H1 (cell line): ENCODE data around the gene SPPL2B. TPM values are rescaled to one million over a fixed set of nuclear protein-coding genes. Genes with fewer than 3 reads are reported as not detected.

Experiments
- CTCF ChIA-PET: fragments of 300-600 bp; sonication (Branson Sonifier 250); formaldehyde crosslinking; loops from one replicate; lab custom pipeline; 2021; ENCODE audit not compliant: partially characterized antibody; lab: Charles Lee
- POLR2A ChIA-PET: fragments of 300-600 bp; sonication (Branson Sonifier 250); formaldehyde crosslinking; loops from one replicate; lab custom pipeline; 2021; ENCODE audit warnings: inconsistent platforms; ENCODE audit not compliant: partially characterized antibody; lab: Charles Lee
- DNase-seq, 2 experiments: peaks; one replicate each; pipeline versions ENCODE4 v3.0.0 to v3.0.0-alpha.2; 2010 to 2022; ENCODE audit warnings: low spot score in 2 of 2, low read depth in 1 of 2, mixed read lengths in 1 of 2
- FAIRE-seq: peaks from 2 replicates; lab custom pipeline; 2011; peaks lifted over from hg19 to GRCh38; lab: Jason Lieb, UNC
- H2AFZ ChIP-seq: 2 replicates; pipeline ENCODE4 v1.8.1; 2012; ENCODE audit warnings: low read length, inconsistent platforms
- H2AK5ac ChIP-seq: 2 replicates; pipeline ENCODE4 v1.6.1; 2013; ENCODE audit warnings: low read depth, low read length
- H2BK120ac ChIP-seq: replicated peaks from 2 replicates; pipeline ENCODE3; 2013; ENCODE audit warnings: low read depth, low read length, inconsistent platforms
- H2BK12ac ChIP-seq: 2 replicates; pipeline ENCODE4 v1.6.1; 2013; ENCODE audit warnings: low read depth, low read length
- H2BK15ac ChIP-seq: 2 replicates; pipeline ENCODE4 v1.6.1; 2013; ENCODE audit warnings: low read length
- H2BK20ac ChIP-seq: 2 replicates; pipeline ENCODE4 v1.6.1; 2013; ENCODE audit warnings: low read length
- H2BK5ac ChIP-seq: 2 replicates; pipeline ENCODE4 v1.6.1; 2013; ENCODE audit warnings: low read depth, low read length
- H3K14ac ChIP-seq: 2 replicates; pipeline ENCODE4 v1.6.1; 2013; ENCODE audit warnings: inconsistent platforms; ENCODE audit not compliant: insufficient read length
- H3K18ac ChIP-seq: 2 replicates; pipeline ENCODE4 v1.6.1; 2013; ENCODE audit warnings: low read length; ENCODE audit errors: extremely low read depth
- H3K23ac ChIP-seq: 2 replicates; pipeline ENCODE4 v1.6.1; 2013; ENCODE audit warnings: inconsistent platforms; ENCODE audit not compliant: insufficient read length
- H3K23me2 ChIP-seq: 2 replicates; pipeline ENCODE4 v1.6.1; 2013; ENCODE audit warnings: low read depth, low read length
- H3K27ac ChIP-seq: 2 replicates; pipeline ENCODE4 v1.6.1; 2011; ENCODE audit warnings: low read depth, low read length, inconsistent platforms
- H3K27me3 ChIP-seq, 4 experiments: replicated peaks in 1 of 4; 1 replicate in 1 of 4; 2 replicates in 3 of 4; pipeline versions ENCODE4 v1.6.1 to v1.8.1; 2011 to 2013; ENCODE audit warnings: low read length in 3 of 4, mild to moderate bottlenecking in 3 of 4, inconsistent platforms in 2 of 4, mixed read lengths in 2 of 4, moderate library complexity in 1 of 4; ENCODE audit not compliant: control insufficient read depth in 3 of 4, insufficient read depth in 3 of 4; ENCODE audit errors: extremely low read depth in 1 of 4
- H3K36me3 ChIP-seq, 4 experiments: 2 replicates each; pipeline versions ENCODE4 v1.6.1 to v1.8.1; 2011 to 2013; ENCODE audit warnings: mild to moderate bottlenecking in 4 of 4, low read length in 3 of 4, moderate library complexity in 2 of 4, control low read depth in 1 of 4, inconsistent platforms in 1 of 4; ENCODE audit not compliant: insufficient read depth in 4 of 4, control insufficient read depth in 2 of 4
- H3K4ac ChIP-seq: replicated peaks from 2 replicates; pipeline ENCODE3; 2013; ENCODE audit warnings: low read length, low read depth, mixed read lengths, inconsistent platforms; ENCODE audit not compliant: insufficient read length
- H3K4me1 ChIP-seq, 4 experiments: replicated peaks in 1 of 4; 1 replicate in 1 of 4; 2 replicates in 3 of 4; pipeline versions ENCODE4 v1.6.1 to v1.8.1; 2011 to 2013; ENCODE audit warnings: low read length in 3 of 4, inconsistent platforms in 2 of 4, mixed read lengths in 1 of 4; ENCODE audit not compliant: insufficient read depth in 4 of 4, control insufficient read depth in 3 of 4
- H3K4me2 ChIP-seq, 2 experiments: 2 replicates each; pipeline versions ENCODE4 v1.6.1 to v1.8.1; 2011 to 2013; ENCODE audit warnings: low read depth in 2 of 2, low read length in 2 of 2, control low read depth in 1 of 2, inconsistent platforms in 1 of 2, mild to moderate bottlenecking in 1 of 2; ENCODE audit not compliant: insufficient read depth in 1 of 2
- H3K4me3 ChIP-seq, 4 experiments: fragments of 200-600, 300-600 bp in 1 of 4; sonication (generic), shearing (Covaris generic), sonication (Bioruptor Twin) in 1 of 4; 2 replicates each; pipeline versions ENCODE4 v1.5.1 to v1.8.1; 2011 to 2016; ENCODE audit warnings: low read length in 4 of 4, low read depth in 3 of 4, control low read depth in 2 of 4, inconsistent platforms in 2 of 4, mild to moderate bottlenecking in 2 of 4, mixed read lengths in 1 of 4, moderate library complexity in 1 of 4; ENCODE audit not compliant: insufficient read depth in 2 of 4; ENCODE audit errors: extremely low read depth in 1 of 4
- H3K56ac ChIP-seq: replicated peaks from 2 replicates; pipeline ENCODE3; 2013; ENCODE audit warnings: low read depth, mild to moderate bottlenecking, mixed read lengths, low read length, inconsistent platforms; ENCODE audit not compliant: insufficient read length
- H3K79me1 ChIP-seq: 2 replicates; pipeline ENCODE4 v1.6.1; 2013; ENCODE audit warnings: low read depth, low read length, control low read depth
- H3K79me2 ChIP-seq, 2 experiments: 2 replicates each; pipeline versions ENCODE4 v1.6.1 to v1.8.1; 2012 to 2013; ENCODE audit warnings: low read length in 2 of 2, mild to moderate bottlenecking in 2 of 2, inconsistent platforms in 1 of 2; ENCODE audit not compliant: insufficient read depth in 2 of 2, control insufficient read depth in 1 of 2
- H3K9ac ChIP-seq, 4 experiments: replicated peaks in 1 of 4; 1 replicate in 1 of 4; 2 replicates in 3 of 4; pipeline versions ENCODE4 v1.6.1 to v1.8.1; 2011 to 2013; ENCODE audit warnings: low read depth in 3 of 4, low read length in 3 of 4, control low read depth in 2 of 4, mild to moderate bottlenecking in 2 of 4, moderate library complexity in 2 of 4, inconsistent platforms in 1 of 4; ENCODE audit errors: extremely low read depth in 1 of 4
- H3K9me3 ChIP-seq, 2 experiments: 2 replicates each; pipeline versions ENCODE4 v1.6.1 to v1.8.1; 2012 to 2013; ENCODE audit warnings: mild to moderate bottlenecking in 2 of 2, moderate library complexity in 2 of 2, control low read depth in 1 of 2, inconsistent platforms in 1 of 2, low read depth in 1 of 2, low read length in 1 of 2, mixed read lengths in 1 of 2; ENCODE audit not compliant: insufficient read depth in 2 of 2
- H4K20me1 ChIP-seq, 2 experiments: replicated peaks in 1 of 2; 2 replicates each; pipeline versions ENCODE3 to v1.8.1; 2011 to 2013; ENCODE audit warnings: inconsistent platforms in 2 of 2, low read length in 2 of 2, mild to moderate bottlenecking in 1 of 2; ENCODE audit not compliant: insufficient read depth in 2 of 2, control insufficient read depth in 1 of 2
- H4K5ac ChIP-seq: 2 replicates; pipeline ENCODE4 v1.6.1; 2013; ENCODE audit warnings: low read length, low read depth, mixed read lengths, inconsistent platforms; ENCODE audit not compliant: insufficient read length
- H4K8ac ChIP-seq: 2 replicates; pipeline ENCODE4 v1.8.0; 2013; ENCODE audit warnings: mild to moderate bottlenecking, moderate library complexity, low read length, inconsistent platforms; ENCODE audit not compliant: insufficient read depth; ENCODE audit errors: extremely low read depth
- H4K91ac ChIP-seq: replicated peaks from 2 replicates; pipeline ENCODE3; 2013; ENCODE audit warnings: low read length, mixed read lengths, inconsistent platforms; ENCODE audit not compliant: insufficient read length
- BRCA1 ChIP-seq: IDR thresholded peaks from 2 replicates; pipeline ENCODE4 v1.6.1; 2012; ENCODE audit warnings: low read depth, low read length, improper control_type of control experiment
- CBX8 ChIP-seq: fragments of 300-800, 300-1000 bp; sonication (generic); IDR thresholded peaks from 2 replicates; pipeline ENCODE4 v1.7.1; 2016; ENCODE audit warnings: low read depth, low read length, borderline replicate concordance
- EZH2 ChIP-seq: fragments of 200-600 bp; sonication (generic); IDR thresholded peaks from 2 replicates; pipeline ENCODE4 v1.7.1; 2012; ENCODE audit warnings: low read depth, mild to moderate bottlenecking, moderate library complexity, low read length, inconsistent platforms; ENCODE audit not compliant: severe bottlenecking
- PHF8 ChIP-seq: fragments of 200-600 bp; sonication (generic); conservative IDR thresholded peaks from 2 replicates; pipeline ENCODE4 v1.7.1; 2012; ENCODE audit warnings: low read depth, mild to moderate bottlenecking, inconsistent platforms, low read length, moderate library complexity
- POLR2A ChIP-seq, 2 experiments: IDR thresholded peaks; 1 replicate in 1 of 2; 2 replicates in 1 of 2; pipeline ENCODE4 v1.6.1; 2011; ENCODE audit warnings: low read depth in 2 of 2, low read length in 2 of 2, mild to moderate bottlenecking in 2 of 2; ENCODE audit errors: control extremely low read depth in 1 of 2
- SAP30 ChIP-seq: fragments of 300-600 bp; sonication (generic); IDR thresholded peaks from 2 replicates; pipeline ENCODE4 v1.7.1; 2012; ENCODE audit warnings: low read length, moderate library complexity, mild to moderate bottlenecking, inconsistent platforms; ENCODE audit not compliant: insufficient read depth, insufficient replicate concordance
- SIX5 ChIP-seq: IDR thresholded peaks from 2 replicates; pipeline ENCODE4 v1.6.1; 2011; ENCODE audit warnings: mild to moderate bottlenecking, low read depth, low read length
- SUZ12 ChIP-seq: fragments of 200-600 bp; sonication (generic); IDR thresholded peaks from 2 replicates; pipeline ENCODE4 v1.6.1; 2012; ENCODE audit warnings: mild to moderate bottlenecking, inconsistent platforms, low read length, moderate library complexity, mixed read lengths
- TBP ChIP-seq: IDR thresholded peaks from 2 replicates; pipeline ENCODE4 v1.6.1; 2011; ENCODE audit warnings: low read depth, low read length, improper control_type of control experiment
- TEAD4 ChIP-seq: IDR thresholded peaks from 2 replicates; pipeline ENCODE4 v1.6.1; 2012; ENCODE audit warnings: low read depth, low read length, inconsistent platforms, mixed read lengths
- WGBS, 2 experiments: shearing (Covaris generic) in 1 of 2; methylation state at CpG; one replicate each; pipeline versions ENCODE4 v1.1.6 to v1.1.7; 2013 to 2015; ENCODE audit warnings: low lambda C conversion rate in 2 of 2, mixed read lengths in 2 of 2, inconsistent platforms in 1 of 2, low coverage in 1 of 2, missing lambda C conversion rate in 1 of 2; ENCODE audit not compliant: insufficient replicate concordance in 2 of 2, insufficient coverage in 1 of 2, insufficient read length in 1 of 2; ENCODE audit errors: extremely low coverage in 1 of 2, missing lambda C conversion rate in 1 of 2; 5-methylcytosine and 5-hydroxymethylcytosine counted together
- polyA plus RNA-seq, 7 experiments: library from polyadenylated mRNA; depleted of rRNA in 3 of 7; stranded (reverse) in 5 of 7; unstranded in 2 of 7; fragments of >200 nt in 5 of 7; fragments of 200-250 nt in 2 of 7; gene quantifications; 1 replicate in 5 of 7; 2 replicates in 1 of 7; 4 replicates in 1 of 7; pipeline versions ENCODE4 v1.2.1 to v1.2.3, GENCODE V29; 2011 to 2013; ENCODE audit warnings: missing spikeins in 2 of 7, mixed read lengths in 2 of 7
- total RNA-seq: library from RNA; stranded (reverse); fragmentation: NEBNext Ultra II Directional; extraction: Animal tissue kit (Norgen Biotek cat#: 25700); gene quantifications from 2 replicates; pipeline ENCODE4 v1.2.1, GENCODE V29; 2021
- TF ChIP-seq, protein P1 (sequence below): IDR thresholded peaks from 2 replicates; pipeline ENCODE4 v1.6.1; 2012; ENCODE audit warnings: inconsistent platforms

The SPPL2B gene
- total and polyA plus RNA-seq, 2 of the 8 experiments (the other 6 are each of a cell fraction or from before 2014, with no cell fraction given) = 34.8 to 55.7 TPM

DNA sequence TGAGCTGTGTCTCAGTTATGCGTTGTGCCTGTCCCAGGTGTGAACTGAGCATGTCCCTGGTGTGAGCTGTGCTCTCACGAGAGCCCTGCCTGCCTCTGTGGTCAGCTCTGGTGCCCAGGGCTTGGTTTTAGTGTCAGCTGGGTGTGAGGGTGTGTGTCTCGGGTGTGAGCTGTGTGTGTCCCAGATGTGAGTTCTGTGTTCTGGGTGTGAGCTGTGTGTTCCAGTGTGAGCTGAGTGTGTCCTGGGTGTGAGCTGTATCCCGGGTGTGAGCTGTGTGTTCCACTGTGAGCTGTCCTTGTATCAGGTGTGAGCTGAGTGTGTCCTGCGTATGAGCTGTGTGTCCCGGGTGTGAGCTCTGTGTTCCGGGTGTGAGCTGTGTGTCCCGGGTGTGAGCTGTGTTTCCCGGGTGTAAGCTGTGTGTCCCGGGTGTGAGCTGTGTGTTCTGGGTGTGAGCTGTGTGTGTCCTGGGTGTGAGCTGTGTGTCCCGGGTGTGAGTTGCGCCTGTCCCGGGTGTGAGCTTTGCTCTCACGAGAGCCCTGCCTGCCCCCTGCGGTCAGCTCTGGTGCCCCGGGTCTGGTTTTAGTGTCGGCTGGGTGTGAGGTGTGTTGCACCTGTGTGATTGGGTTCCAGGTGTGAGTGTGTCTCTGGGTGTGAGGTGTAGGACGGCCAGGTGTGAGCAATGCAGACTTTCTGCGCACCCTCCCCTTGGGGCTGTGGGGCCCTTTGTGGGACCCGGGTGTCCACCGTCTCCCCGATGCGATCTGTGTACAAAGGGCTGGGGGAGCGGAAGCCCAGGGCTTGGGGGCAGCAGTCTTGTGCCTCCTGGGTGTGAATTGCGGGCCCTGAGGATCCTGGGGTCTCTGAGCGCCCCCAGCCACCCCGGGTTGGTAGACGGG, 39.4 kb upstream of the SPPL2B start:
- 86% methylated on average over 22 of the region's 28 CpGs; no CpG with 5 or more reads in 1 of the 2 experiments for WGBS, 2 experiments
- no peak for FAIRE-seq
- POLR2A ChIA-PET = interaction anchor here (0.8 to 3.1 kb wide), 8 partner anchors 10 to 45 kb away, joined by 3 to 25 read pairs (median 4); no protein-coding TSS in a partner anchor
- TF ChIP-seq BRCA1 (no peak), SUZ12 (no peak), SIX5 (no peak), TBP (no peak), SAP30 (no peak), PHF8 (no peak), CBX8 (no peak), TEAD4 (no peak), POLR2A (IDR thresholded peaks at IDR 0.05; ENCODE audit: control extremely low read depth in 1 of 2, low read depth in 2 of 2, low read length in 2 of 2) (no peak), EZH2 (no peak)
- TF ChIP-seq, protein P1, sequence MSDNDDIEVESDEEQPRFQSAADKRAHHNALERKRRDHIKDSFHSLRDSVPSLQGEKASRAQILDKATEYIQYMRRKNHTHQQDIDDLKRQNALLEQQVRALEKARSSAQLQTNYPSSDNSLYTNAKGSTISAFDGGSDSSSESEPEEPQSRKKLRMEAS = no peak

More for the DNA sequence above, 39.4 kb upstream of the SPPL2B start:
- peak overlapping the region; percentile 40 for H4K91ac ChIP-seq
- H3K23ac ChIP-seq = no peak overlapping the region
- H3K36me3 ChIP-seq = peaks cover 0 to 6% (median 0%) of the 10 kb centered on the region in 4 experiments; a peak in 1 of 8 replicates
- no peak overlapping the region; the same call in 1 of the 2 replicates for H2BK5ac ChIP-seq
- no peak for DNase-seq
- peaks cover 0 to 11% of the 10 kb centered on the region in 2 experiments for H4K20me1 ChIP-seq
- H3K79me2 ChIP-seq = no peaks in the 10 kb centered on the region
- no peak overlapping the region for H3K56ac ChIP-seq
- no peaks in the 10 kb centered on the region for H3K9me3 ChIP-seq
- H3K4me1 ChIP-seq = peaks cover 0 to 22% (median 9%) of the 10 kb centered on the region in 4 experiments; a peak in 5 of 7 replicates
- H3K9ac ChIP-seq = no peak overlapping the region
- H2BK120ac ChIP-seq = peak overlapping the region; percentile 43
- CTCF ChIA-PET = interaction anchor here (0.8 to 5.0 kb wide), 8 partner anchors 12 to 111 kb away, joined by 3 to 46 read pairs (median 5); no protein-coding TSS in a partner anchor
- H4K8ac ChIP-seq = no peak overlapping the region
- H3K23me2 ChIP-seq = peaks cover 10% of the 10 kb centered on the region; the same call in 1 of the 2 replicates
- H3K18ac ChIP-seq = no peak overlapping the region; the same call in 1 of the 2 replicates
- H3K27ac ChIP-seq = no peak overlapping the region
- peak overlapping the region; percentile 75 for H2BK15ac ChIP-seq
- H3K27me3 ChIP-seq = peaks cover 40 to 66% (median 59%) of the 10 kb centered on the region in 4 experiments
- no peak overlapping the region for H4K5ac ChIP-seq
- H3K4ac ChIP-seq = no peak overlapping the region
- H3K14ac ChIP-seq = no peak overlapping the region
- peak overlapping the region in 1 of 2 experiments; percentile 8; a peak in 2 of 4 replicates for H3K4me2 ChIP-seq
- peak overlapping the region in 1 of 4 experiments; percentile 56; a peak in 2 of 8 replicates for H3K4me3 ChIP-seq
- no peak overlapping the region for H2AFZ ChIP-seq
- H3K79me1 ChIP-seq = no peaks in the 10 kb centered on the region
- H2AK5ac ChIP-seq = peak overlapping the region; percentile 84; the same call in 1 of the 2 replicates
- peak overlapping the region; percentile 84; the same call in 1 of the 2 replicates for H2BK12ac ChIP-seq
- H2BK20ac ChIP-seq = no peak overlapping the region
